ENCODE results near the gene TAF3. TPM values are rescaled to one million over a fixed set of nuclear protein-coding genes. Genes with fewer than 3 reads are reported as not detected.
A peak's percentile ranks its signal among the peaks of the same experiment; 100 is the strongest.
"Not testable (repeated sequence)": the region's sequence is repeated elsewhere in the genome, so short reads cannot be mapped to it uniquely, and the experiment has no call there.

The TAF3 gene
- polyA plus RNA-seq, 1 donor (not counting 4 experiments of a cell fraction or from before 2014, with no cell fraction given), result 2.0 TPM

GRCh38 chr10:8026349-8027259 lies 208.3 kb downstream of the TAF3 start:
- dilution Hi-C loops (cut with MboI; ENCODE audit: extremely low pct_ligation_motif_present, low sequenced_read_pairs), result no loop called here
- DNase-seq (ENCODE audit: low read depth, low spot score), result no peak
- Histone ChIP-seq H3K4me1 (ENCODE audit: control insufficient read depth, extremely low read depth, insufficient read depth, low read length) (no peaks in the 10 kb centered on the region), H3K9me1 (ENCODE audit: control insufficient read depth, extremely low read depth, insufficient read depth, low read length) (no peaks in the 10 kb centered on the region), H4K20me1 (ENCODE audit: control insufficient read depth, extremely low read depth, insufficient read depth, low read length) (no peaks in the 10 kb centered on the region), H3K79me2 (ENCODE audit: control insufficient read depth, insufficient read depth, low read length) (no peaks in the 10 kb centered on the region), H3K9me3 (ENCODE audit: control insufficient read depth, low read depth, low read length) (no peaks in the 10 kb centered on the region), H3K27me3 (ENCODE audit: control insufficient read depth, extremely low read depth, insufficient read depth, low read length) (no peaks in the 10 kb centered on the region), H3K4me3 (ENCODE audit: control insufficient read depth in 2 of 3, extremely low read depth in 1 of 3, insufficient read depth in 2 of 3, low read depth in 1 of 3, low read length in 3 of 3) (no peak overlapping the region), H3K36me3 (ENCODE audit: control insufficient read depth in 2 of 2, extremely low read depth in 1 of 2, insufficient read depth in 2 of 2, low read length in 2 of 2) (no peaks in the 10 kb centered on the region), H3K9ac (ENCODE audit: control insufficient read depth, extremely low read depth, insufficient read depth, low read length) (no peak overlapping the region), H3K27ac (ENCODE audit: control insufficient read depth, insufficient read depth, low read length) (no peak overlapping the region), H2AFZ (ENCODE audit: control insufficient read depth, low read length) (peak overlapping the region; percentile 30), H3K4me2 (ENCODE audit: control insufficient read depth, extremely low read depth, insufficient read depth, low read depth, low read length) (peak overlapping the region; percentile 57)
- FAIRE-seq, result no peak
- TF ChIP-seq EZH2 (IDR thresholded peaks at IDR 0.05; ENCODE audit: low read length), result no peak
- TF ChIP-seq, protein P1, sequence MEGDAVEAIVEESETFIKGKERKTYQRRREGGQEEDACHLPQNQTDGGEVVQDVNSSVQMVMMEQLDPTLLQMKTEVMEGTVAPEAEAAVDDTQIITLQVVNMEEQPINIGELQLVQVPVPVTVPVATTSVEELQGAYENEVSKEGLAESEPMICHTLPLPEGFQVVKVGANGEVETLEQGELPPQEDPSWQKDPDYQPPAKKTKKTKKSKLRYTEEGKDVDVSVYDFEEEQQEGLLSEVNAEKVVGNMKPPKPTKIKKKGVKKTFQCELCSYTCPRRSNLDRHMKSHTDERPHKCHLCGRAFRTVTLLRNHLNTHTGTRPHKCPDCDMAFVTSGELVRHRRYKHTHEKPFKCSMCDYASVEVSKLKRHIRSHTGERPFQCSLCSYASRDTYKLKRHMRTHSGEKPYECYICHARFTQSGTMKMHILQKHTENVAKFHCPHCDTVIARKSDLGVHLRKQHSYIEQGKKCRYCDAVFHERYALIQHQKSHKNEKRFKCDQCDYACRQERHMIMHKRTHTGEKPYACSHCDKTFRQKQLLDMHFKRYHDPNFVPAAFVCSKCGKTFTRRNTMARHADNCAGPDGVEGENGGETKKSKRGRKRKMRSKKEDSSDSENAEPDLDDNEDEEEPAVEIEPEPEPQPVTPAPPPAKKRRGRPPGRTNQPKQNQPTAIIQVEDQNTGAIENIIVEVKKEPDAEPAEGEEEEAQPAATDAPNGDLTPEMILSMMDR (optimal IDR thresholded peaks at IDR 0.05 in 1 of 3, IDR thresholded peaks at IDR 0.05 in 1 of 3, conservative IDR thresholded peaks at IDR 0.05 in 1 of 3; ENCODE audit: extremely low read depth in 1 of 3, insufficient read depth in 2 of 3, low read length in 3 of 3), result peak in 1 of 3 experiments; percentile 1

DNA sequence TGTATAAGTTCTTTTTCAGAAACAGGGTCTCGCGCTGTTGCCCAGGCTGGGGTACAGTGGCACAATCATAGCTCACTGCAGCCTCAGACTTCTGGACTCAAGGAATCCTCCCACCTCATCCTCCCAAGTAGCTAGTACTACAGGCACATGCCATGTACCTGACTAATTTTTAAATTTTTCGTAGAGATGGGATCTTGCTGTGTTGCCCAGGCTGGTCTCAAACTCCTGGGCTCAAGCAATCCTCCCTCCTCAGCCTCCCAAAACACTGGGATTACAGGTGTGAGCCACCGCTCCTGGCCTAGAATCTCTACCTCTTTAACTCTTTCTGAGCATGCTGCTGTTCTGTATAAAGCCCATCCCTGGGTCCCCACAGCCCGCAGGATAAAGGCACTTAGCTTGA lies 212.9 kb downstream of the TAF3 start:
- FAIRE-seq; H2AFZ ChIP-seq (ENCODE audit: control insufficient read depth, low read length); H3K9ac ChIP-seq (ENCODE audit: control insufficient read depth, extremely low read depth, insufficient read depth, low read length); H3K4me2 ChIP-seq (ENCODE audit: control insufficient read depth, extremely low read depth, insufficient read depth, low read depth, low read length); DNase-seq (ENCODE audit: low read depth, low spot score); H3K4me1 ChIP-seq (ENCODE audit: control insufficient read depth, extremely low read depth, insufficient read depth, low read length); H4K20me1 ChIP-seq (ENCODE audit: control insufficient read depth, extremely low read depth, insufficient read depth, low read length); H3K4me3 ChIP-seq (ENCODE audit: control insufficient read depth in 2 of 3, extremely low read depth in 1 of 3, insufficient read depth in 2 of 3, low read depth in 1 of 3, low read length in 3 of 3); dilution Hi-C loops (cut with MboI; ENCODE audit: extremely low pct_ligation_motif_present, low sequenced_read_pairs); H3K36me3 ChIP-seq (ENCODE audit: control insufficient read depth in 2 of 2, extremely low read depth in 1 of 2, insufficient read depth in 2 of 2, low read length in 2 of 2); H3K79me2 ChIP-seq (ENCODE audit: control insufficient read depth, insufficient read depth, low read length); H3K27ac ChIP-seq (ENCODE audit: control insufficient read depth, insufficient read depth, low read length); H3K9me1 ChIP-seq (ENCODE audit: control insufficient read depth, extremely low read depth, insufficient read depth, low read length); H3K9me3 ChIP-seq (ENCODE audit: control insufficient read depth, low read depth, low read length): not testable (repeated sequence)
- H3K27me3 ChIP-seq (ENCODE audit: control insufficient read depth, extremely low read depth, insufficient read depth, low read length), result peaks cover 28% of the 10 kb centered on the region

Measured in keratinocyte (primary cell).